NCI-H748 (cell line): ENCODE results near the gene SMIM20.
"Not testable (repeated sequence)": the region's sequence is repeated elsewhere in the genome, so short reads cannot be mapped to it uniquely, and the experiment has no call there.

Experiments used
- DNase-seq: peaks from one replicate; lab custom pipeline; 2025; ENCODE audit not compliant: unreplicated experiment; lab: John Stamatoyannopoulos, UW

The SMIM20 gene

GRCh38 chr4:25913851-25914669 lies at the start of gene SMIM20:
SMIM20 (plus strand) TSS chr4:25914220; CDS start chr4:25914314, 94 bp downstream.
- peak; percentile 85 for DNase-seq

GRCh38 chr4:25865586-25865985 lies 48.4 kb upstream of the SMIM20 start:
- peak; percentile 15 for DNase-seq

- not testable (repeated sequence) for DNase-seq
Observed at GRCh38 chr4:25866401-25866800, 47.6 kb upstream of the SMIM20 start.

GRCh38 chr4:25867781-25868294 lies 46.2 kb upstream of the SMIM20 start:
- no peak for DNase-seq

GRCh38 chr4:25870081-25870480 lies 43.9 kb upstream of the SMIM20 start:
- DNase-seq = no peak

- no peak for DNase-seq
Observed at GRCh38 chr4:25872851-25873631, 41.0 kb upstream of the SMIM20 start.

GRCh38 chr4:25873632-25874129 lies 40.3 kb upstream of the SMIM20 start:
- DNase-seq = no peak

GRCh38 chr4:25874655-25875054 lies 39.4 kb upstream of the SMIM20 start:
- DNase-seq = no peak

- no peak for DNase-seq
Observed at GRCh38 chr4:25875281-25875745, 38.7 kb upstream of the SMIM20 start.

GRCh38 chr4:25878676-25879075 lies 35.3 kb upstream of the SMIM20 start:
- DNase-seq = no peak

- DNase-seq = no peak
Observed at GRCh38 chr4:25879091-25879584, 34.9 kb upstream of the SMIM20 start.

- no peak for DNase-seq
Observed at GRCh38 chr4:25879587-25879986, 34.4 kb upstream of the SMIM20 start.

- no peak for DNase-seq
Observed at GRCh38 chr4:25879991-25880651, 33.9 kb upstream of the SMIM20 start.

- no peak for DNase-seq
Observed at GRCh38 chr4:25881193-25881592, 32.8 kb upstream of the SMIM20 start.

- no peak for DNase-seq
Observed at GRCh38 chr4:25882226-25882625, 31.8 kb upstream of the SMIM20 start.

- DNase-seq = no peak
Observed at GRCh38 chr4:25883565-25883964, 30.5 kb upstream of the SMIM20 start.

GRCh38 chr4:25884031-25884782 lies 29.8 kb upstream of the SMIM20 start:
- no peak for DNase-seq

GRCh38 chr4:25888781-25889180 lies 25.2 kb upstream of the SMIM20 start:
- no peak for DNase-seq

- DNase-seq = no peak
Observed at GRCh38 chr4:25889589-25890503, 24.2 kb upstream of the SMIM20 start.
